K562 (cell line): ENCODE data around the gene COMMD9. TPM values are rescaled to one million over a fixed set of nuclear protein-coding genes. Genes with fewer than 3 reads are reported as not detected.

Experiments used
- ATAC-seq: fragments of 200-7000 bp; cut with Tn5 transposase; 3 replicates; pipeline ENCODE4 v1.9.1; 2020; ENCODE audit warnings: moderate library complexity
- BruUV-seq: library from RNA; stranded (reverse); fragments of 400-500 nt; replicated peaks from 2 replicates; lab custom pipeline; 2021; lab: Mats Ljungman, UMichigan
- CTCF ChIA-PET: fragments of 300-600 bp; formaldehyde crosslinking; extraction: SDS; loops from one replicate; lab custom pipeline; 2021; ENCODE audit warnings: low intra/inter-chr PET ratio; lab: Yijun Ruan, JAX
- POLR2A ChIA-PET: fragments of 300-600, 350-650 bp; sonication (Branson Sonifier 250); formaldehyde crosslinking; extraction: SDS; loops from one replicate; lab custom pipeline; 2021; ENCODE audit warnings: antibody characterized with exemption, inconsistent platforms; lab: Yijun Ruan, JAX
- DNase-seq, 4 experiments: peaks; one replicate each; pipeline versions ENCODE4 v3.0.0 to v3.0.0-alpha.2; 2011 to 2018; ENCODE audit warnings: low spot score in 3 of 4, mixed read lengths in 3 of 4; ENCODE audit errors: extremely low read depth in 1 of 4
- FAIRE-seq: peaks from 2 replicates; lab custom pipeline; 2011; peaks lifted over from hg19 to GRCh38; lab: Jason Lieb, UNC
- H2AFZ ChIP-seq: 2 replicates; pipeline ENCODE4 v1.6.0; 2011; ENCODE audit warnings: low read depth, low read length, control low read depth, inconsistent platforms
- H3K27ac ChIP-seq: fragments of 200-600 bp; 3 replicates; pipeline ENCODE4 v1.8.0; 2011; ENCODE audit warnings: low read depth, mild to moderate bottlenecking, control low read depth, inconsistent platforms, low read length, moderate library complexity, mixed read lengths; ENCODE audit errors: extremely low read depth
- H3K27me3 ChIP-seq, 2 experiments: fragments of 300-600 bp in 1 of 2; 2 replicates in 1 of 2; 3 replicates in 1 of 2; pipeline versions ENCODE4 v1.6.0 to v1.8.0; 2011; ENCODE audit warnings: inconsistent platforms in 2 of 2, low read length in 2 of 2, mild to moderate bottlenecking in 1 of 2, mixed read lengths in 1 of 2, moderate library complexity in 1 of 2; ENCODE audit not compliant: control insufficient read depth in 2 of 2, insufficient read depth in 2 of 2
- H3K36me3 ChIP-seq: fragments of 300-600 bp; 3 replicates; pipeline ENCODE4 v1.8.0; 2011; ENCODE audit warnings: mild to moderate bottlenecking, low read length, inconsistent platforms; ENCODE audit not compliant: control insufficient read depth, insufficient read depth
- H3K4me1 ChIP-seq, 2 experiments: fragments of 200-600 bp in 1 of 2; replicated peaks in 1 of 2; 2 replicates in 1 of 2; 3 replicates in 1 of 2; pipeline versions ENCODE4 v1.5.1 to v1.8.0; 2011; ENCODE audit warnings: inconsistent platforms in 2 of 2, low read length in 2 of 2, mild to moderate bottlenecking in 1 of 2, mixed read lengths in 1 of 2, moderate library complexity in 1 of 2; ENCODE audit not compliant: control insufficient read depth in 2 of 2, insufficient read depth in 2 of 2
- H3K4me2 ChIP-seq: 2 replicates; pipeline ENCODE4 v1.6.1; 2011; ENCODE audit warnings: low read length, control low read depth, inconsistent platforms, mixed read lengths; ENCODE audit not compliant: insufficient read depth
- H3K4me3 ChIP-seq: fragments of 200-600 bp; sonication (generic), shearing (Covaris generic); 2 replicates; pipeline ENCODE4 v1.5.1; 2016; ENCODE audit warnings: control low read depth, inconsistent platforms
- H3K79me2 ChIP-seq: fragments of 200-600 bp; 3 replicates; pipeline ENCODE4 v1.8.0; 2011; ENCODE audit warnings: low read length, inconsistent platforms; ENCODE audit not compliant: control insufficient read depth, insufficient read depth
- H3K9ac ChIP-seq, 2 experiments: 2 replicates each; pipeline versions ENCODE4 v1.6.0 to v1.6.1; 2011; ENCODE audit warnings: low read depth in 2 of 2, low read length in 2 of 2, control low read depth in 1 of 2, inconsistent platforms in 1 of 2, mild to moderate bottlenecking in 1 of 2, mixed read lengths in 1 of 2; ENCODE audit not compliant: insufficient read depth in 1 of 2
- H3K9me1 ChIP-seq: one replicate; pipeline ENCODE4 v1.6.0; 2011; ENCODE audit warnings: inconsistent platforms, mild to moderate bottlenecking, low read length, moderate library complexity; ENCODE audit not compliant: control insufficient read depth, insufficient read depth
- H3K9me3 ChIP-seq: replicated peaks from 2 replicates; pipeline ENCODE4 v1.5.1; 2011; ENCODE audit warnings: low read depth, low read length, inconsistent platforms; ENCODE audit not compliant: control insufficient read depth, insufficient read depth
- H4K20me1 ChIP-seq: replicated peaks from 2 replicates; pipeline ENCODE4 v1.6.1; 2011; ENCODE audit warnings: low read length, inconsistent platforms, mixed read lengths; ENCODE audit not compliant: control insufficient read depth, insufficient read depth
- BACH1 ChIP-seq: fragments of 200-800 bp; sonication (Bioruptor generic); IDR thresholded peaks from 2 replicates; pipeline ENCODE4 v1.6.1; 2016; ENCODE audit warnings: missing genetic modification characterization, missing compliant biosample characterization
- CC2D1A ChIP-seq: fragments of 450-650 bp; IDR thresholded peaks from 2 replicates; pipeline ENCODE4 v1.6.1; 2017; ENCODE audit warnings: mild to moderate bottlenecking
- FOS ChIP-seq: IDR thresholded peaks from 3 replicates; pipeline ENCODE4 v1.6.1; 2011; ENCODE audit not compliant: insufficient read length; ENCODE audit errors: extremely low read depth
- JUN ChIP-seq, 2 experiments: sonication (generic) in 1 of 2; formaldehyde crosslinking in 1 of 2; IDR thresholded peaks; 2 replicates each; pipeline versions ENCODE4 v1.6.1 to v1.8.0; 2012 to 2022; ENCODE audit warnings: borderline replicate concordance in 2 of 2, mild to moderate bottlenecking in 2 of 2, improper control_type of control experiment in 1 of 2, low read depth in 1 of 2, low read length in 1 of 2, missing genetic modification reagents in 1 of 2
- NEUROD1 ChIP-seq: fragments of 150-350 bp; IDR thresholded peaks from 2 replicates; pipeline ENCODE4 v1.6.1; 2014; ENCODE audit warnings: borderline replicate concordance, low read length, low read depth; ENCODE audit not compliant: partially characterized antibody
- RUNX1 ChIP-seq: sonication (generic); IDR thresholded peaks from 2 replicates; pipeline ENCODE4 v1.6.1; 2016; ENCODE audit warnings: antibody characterized with exemption, low read depth
- SMAD1 ChIP-seq: fragments of 150-350 bp; IDR thresholded peaks from 2 replicates; pipeline ENCODE4 v1.6.1; 2014; ENCODE audit warnings: low read length, low read depth; ENCODE audit not compliant: partially characterized antibody
- TAL1 ChIP-seq: fragments of 450-650 bp; IDR thresholded peaks from 2 replicates; pipeline ENCODE4 v1.6.1; 2016; ENCODE audit warnings: mild to moderate bottlenecking
- ZNF140 ChIP-seq: fragments of 250-450 bp; sonication (Bioruptor Pico); IDR thresholded peaks from 2 replicates; pipeline ENCODE4 v1.8.0; 2021; ENCODE audit warnings: moderate library complexity, mild to moderate bottlenecking, inconsistent platforms
- ZNF354B ChIP-seq: fragments of 250-450 bp; sonication (Bioruptor Pico); IDR thresholded peaks from 2 replicates; pipeline ENCODE4 v1.4.0; 2020
- WGBS: fragments of 100-300 bp; shearing (Covaris generic); methylation state at CpG from one replicate; pipeline ENCODE4 v1.1.6; 2016; ENCODE audit warnings: low coverage, mixed read lengths; ENCODE audit not compliant: insufficient coverage; ENCODE audit errors: missing lambda C conversion rate; 5-methylcytosine and 5-hydroxymethylcytosine counted together
- in situ Hi-C: fragments of 300-500 bp; cut with MboI; formaldehyde crosslinking; loops from 4 replicates; pipeline ENCODE4 v1.15.0; 2018; ENCODE audit warnings: inconsistent platforms, mixed read lengths
- intact Hi-C: fragments of 100-400 bp; cut with micrococcal nuclease; formaldehyde crosslinking; loops from 2 replicates; pipeline ENCODE4 v1.14.2; 2022
- polyA plus RNA-seq, 8 experiments: library from polyadenylated mRNA; depleted of rRNA in 4 of 8; stranded (reverse) in 5 of 8; unstranded in 3 of 8; fragments of >200 nt; fragmentation: Nextera tagmentation in 2 of 8; fragmentation: Illumina TruSeq in 1 of 8; extraction: Ambion mirVana in 2 of 8; extraction: Trizol in 1 of 8; gene quantifications; 2 replicates each; pipeline versions ENCODE4 v1.2.1 to v1.2.3, GENCODE V29; 2011 to 2014; ENCODE audit warnings: inconsistent platforms in 1 of 8, missing spikeins in 1 of 8
- total RNA-seq, 7 experiments: library from RNA; depleted of rRNA in 6 of 7; stranded (reverse); fragments of >200 nt in 6 of 7; fragmentation: Illumina TruSeq in 2 of 7; extraction: Trizol in 2 of 7; gene quantifications; 2 replicates each; pipeline versions ENCODE4 v1.2.1 to v1.2.3, GENCODE V29; 2011 to 2021; ENCODE audit warnings: low replicate concordance in 1 of 7
- TF ChIP-seq, protein P1 (sequence below): fragments of 250-450 bp; sonication (Bioruptor Pico); IDR thresholded peaks from 2 replicates; pipeline ENCODE4 v1.5.0; 2021; ENCODE audit warnings: mild to moderate bottlenecking, moderate library complexity
- TF ChIP-seq, protein P2 (sequence below), 2 experiments: IDR thresholded peaks in 1 of 2; conservative IDR thresholded peaks in 1 of 2; 2 replicates each; pipeline ENCODE4 v1.6.1; 2016; ENCODE audit warnings: low read depth in 2 of 2, mild to moderate bottlenecking in 1 of 2, missing compliant biosample characterization in 1 of 2, missing genetic modification characterization in 1 of 2, moderate library complexity in 1 of 2

COMMD9 gene
- total and polyA plus RNA-seq, 9 of the 15 experiments (the other 6 are each of a cell fraction or from before 2014, with no cell fraction given): 27.3 to 121 (median 48.0) TPM

DNA sequence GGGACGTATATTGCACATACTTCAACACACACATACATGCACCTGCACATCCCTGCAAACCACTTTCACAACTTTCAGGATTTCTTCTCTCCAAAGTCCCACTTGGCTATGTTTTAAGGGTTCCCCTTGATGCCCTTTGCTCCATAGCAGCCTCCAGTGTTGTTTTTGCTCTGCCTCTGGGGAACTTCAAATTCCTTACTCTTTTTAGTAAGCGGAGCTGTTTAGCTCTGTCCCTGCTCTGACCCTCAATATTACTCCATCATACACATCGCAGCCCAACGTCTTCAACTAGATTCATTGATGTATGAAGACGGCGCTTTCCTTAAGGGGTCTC is 25.2 kb upstream of the COMMD9 start:
- ChIA-PET CTCF (no interaction called here), POLR2A (no interaction called here)
- no peaks in the 10 kb centered on the region for H3K4me1 ChIP-seq
- DNase-seq: no peak
- H3K9me1 ChIP-seq: no peaks in the 10 kb centered on the region
- no peak overlapping the region for H2AFZ ChIP-seq
- intact Hi-C loops (no loop called here), in situ Hi-C loops (no loop called here)
- no peaks in the 10 kb centered on the region for H3K79me2 ChIP-seq
- H3K4me3 ChIP-seq: no peak overlapping the region
- no peak for ATAC-seq
- no TSS peak for BruUV-seq
- 1% methylated on average over 6 of the region's 6 CpGs for WGBS
- H3K27ac ChIP-seq: no peak overlapping the region
- no peak overlapping the region for H3K4me2 ChIP-seq
- FAIRE-seq: no peak
- peaks cover 9 to 16% of the 10 kb centered on the region in 2 experiments; a peak in 3 of 5 replicates for H3K27me3 ChIP-seq
- H4K20me1 ChIP-seq: no peaks in the 10 kb centered on the region
- H3K9me3 ChIP-seq: no peaks in the 10 kb centered on the region
- TF ChIP-seq TAL1 (no peak), RUNX1 (no peak), ZNF354B (CRISPR knock-in tag) (no peak), BACH1 (tag) (no peak), CC2D1A (no peak), JUN (IDR thresholded peaks at IDR 0.05; ENCODE audit: borderline replicate concordance, low read depth, low read length) (no peak), JUN (CRISPR knock-in tag; IDR thresholded peaks at IDR 0.05; ENCODE audit: borderline replicate concordance) (no peak), FOS (no peak), NEUROD1 (no peak), ZNF140 (CRISPR knock-in tag) (no peak), SMAD1 (no peak)
- TF ChIP-seq, protein P1, sequence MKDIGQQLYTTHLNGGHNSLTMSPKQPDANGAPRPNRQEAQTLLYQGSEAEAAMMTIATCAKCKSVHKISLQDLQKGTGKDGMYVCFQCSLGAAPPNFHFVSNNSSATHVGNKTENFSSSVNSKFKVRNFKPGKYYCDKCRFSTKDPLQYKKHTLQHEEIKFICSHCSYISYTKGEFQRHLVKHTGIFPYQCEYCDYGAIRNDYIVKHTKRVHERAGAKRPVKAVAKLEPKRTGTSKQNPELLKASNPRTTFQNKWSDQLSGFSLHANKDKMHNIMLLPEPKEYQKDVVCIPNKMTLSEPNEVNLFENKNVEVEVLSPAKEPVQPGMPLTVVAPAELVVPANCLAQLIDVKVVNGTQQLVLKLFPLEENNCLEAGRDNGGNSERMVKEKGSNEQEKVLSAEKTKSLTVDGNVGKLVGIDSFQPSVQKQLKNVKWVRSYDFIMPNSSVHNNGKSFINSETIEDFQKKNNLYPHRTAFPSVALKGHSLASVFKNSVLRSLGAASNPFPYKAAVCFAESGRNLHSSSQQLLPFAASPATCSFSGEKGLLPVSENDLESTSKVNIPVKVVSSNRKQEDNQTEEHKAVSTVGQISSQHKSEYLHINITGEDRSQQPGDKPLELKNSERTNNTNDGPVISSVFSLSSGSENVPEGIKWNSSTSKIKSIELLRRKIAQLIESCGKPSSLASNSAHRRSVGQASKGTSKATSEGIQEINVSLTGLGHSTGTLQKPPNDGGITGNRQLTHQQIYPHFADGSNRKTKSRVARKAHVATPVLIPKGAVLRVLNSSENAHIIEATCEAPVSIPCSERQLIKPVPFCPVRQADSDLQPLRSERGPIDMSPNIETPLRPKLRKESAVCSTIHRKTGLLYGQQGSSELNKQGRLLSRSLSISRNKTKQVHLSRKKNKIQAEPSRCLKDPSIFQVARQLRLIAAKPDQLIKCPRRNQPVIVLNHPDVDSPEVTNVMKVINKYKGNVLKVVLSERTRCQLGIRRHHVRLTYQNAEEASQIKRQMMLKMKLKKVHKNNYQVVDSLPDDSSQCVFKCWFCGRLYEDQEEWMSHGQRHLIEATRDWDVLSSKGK (CRISPR knock-in tag): no peak
- TF ChIP-seq, protein P2, sequence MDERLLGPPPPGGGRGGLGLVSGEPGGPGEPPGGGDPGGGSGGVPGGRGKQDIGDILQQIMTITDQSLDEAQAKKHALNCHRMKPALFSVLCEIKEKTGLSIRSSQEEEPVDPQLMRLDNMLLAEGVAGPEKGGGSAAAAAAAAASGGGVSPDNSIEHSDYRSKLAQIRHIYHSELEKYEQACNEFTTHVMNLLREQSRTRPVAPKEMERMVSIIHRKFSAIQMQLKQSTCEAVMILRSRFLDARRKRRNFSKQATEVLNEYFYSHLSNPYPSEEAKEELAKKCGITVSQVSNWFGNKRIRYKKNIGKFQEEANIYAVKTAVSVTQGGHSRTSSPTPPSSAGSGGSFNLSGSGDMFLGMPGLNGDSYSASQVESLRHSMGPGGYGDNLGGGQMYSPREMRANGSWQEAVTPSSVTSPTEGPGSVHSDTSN (CRISPR knock-in tag; IDR thresholded peaks at IDR 0.05; ENCODE audit: low read depth): no peak
- TF ChIP-seq, protein P2 (tag; conservative IDR thresholded peaks at IDR 0.05; ENCODE audit: low read depth): no peak
- no peaks in the 10 kb centered on the region for H3K36me3 ChIP-seq
- H3K9ac ChIP-seq: no peak overlapping the region
